Measurements from ENCODE around the gene CCDC192.

The CCDC192 gene

GRCh38 chr5:127961763-127962145 lies 258.6 kb downstream of the CCDC192 start:
- DNase-seq: no peak

GRCh38 chr5:127962491-127962890 lies 259.3 kb downstream of the CCDC192 start:
- DNase-seq: no peak

DNA sequence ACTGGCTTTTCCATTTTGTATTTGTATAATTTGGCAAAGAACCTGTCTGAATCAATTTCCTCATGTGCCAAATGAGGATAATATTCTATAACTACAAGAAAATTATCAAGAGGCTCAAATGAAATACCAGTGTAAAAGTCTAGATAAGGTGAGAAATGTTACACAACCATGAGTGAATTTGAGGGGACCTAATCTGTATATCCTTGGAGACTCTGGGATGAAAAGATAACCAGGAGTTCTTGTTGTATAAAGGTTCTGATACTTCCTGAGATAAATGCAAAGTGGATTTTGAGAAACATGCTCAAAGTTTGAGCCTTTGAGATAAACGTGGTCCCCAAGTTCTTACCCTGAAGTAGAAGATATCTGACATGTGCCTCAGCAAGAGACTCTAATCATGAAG lies 260.0 kb downstream of the CCDC192 start:
- DNase-seq: no peak

DNA sequence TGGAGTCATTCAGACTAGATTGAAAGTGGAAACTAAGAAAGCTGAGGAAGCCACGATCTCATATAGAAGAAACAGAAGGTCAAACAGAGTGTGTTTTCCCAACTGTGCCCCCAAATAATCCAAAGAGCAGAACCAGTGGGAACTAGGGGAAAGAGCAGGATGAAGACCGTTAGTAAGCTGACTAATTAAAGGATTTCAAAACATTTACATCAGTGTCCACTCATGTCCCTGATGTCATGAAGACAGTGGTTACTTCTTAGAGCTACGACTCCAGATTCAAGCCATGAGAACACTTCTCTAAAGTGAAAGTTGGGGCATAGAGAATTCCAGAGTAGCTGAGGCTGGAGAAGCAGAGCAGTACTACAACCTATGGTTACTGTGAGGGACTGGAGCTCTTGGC lies 260.7 kb downstream of the CCDC192 start:
- no peak for DNase-seq

GRCh38 chr5:127967323-127967982 lies 264.3 kb downstream of the CCDC192 start:
- DNase-seq: no peak

DNA sequence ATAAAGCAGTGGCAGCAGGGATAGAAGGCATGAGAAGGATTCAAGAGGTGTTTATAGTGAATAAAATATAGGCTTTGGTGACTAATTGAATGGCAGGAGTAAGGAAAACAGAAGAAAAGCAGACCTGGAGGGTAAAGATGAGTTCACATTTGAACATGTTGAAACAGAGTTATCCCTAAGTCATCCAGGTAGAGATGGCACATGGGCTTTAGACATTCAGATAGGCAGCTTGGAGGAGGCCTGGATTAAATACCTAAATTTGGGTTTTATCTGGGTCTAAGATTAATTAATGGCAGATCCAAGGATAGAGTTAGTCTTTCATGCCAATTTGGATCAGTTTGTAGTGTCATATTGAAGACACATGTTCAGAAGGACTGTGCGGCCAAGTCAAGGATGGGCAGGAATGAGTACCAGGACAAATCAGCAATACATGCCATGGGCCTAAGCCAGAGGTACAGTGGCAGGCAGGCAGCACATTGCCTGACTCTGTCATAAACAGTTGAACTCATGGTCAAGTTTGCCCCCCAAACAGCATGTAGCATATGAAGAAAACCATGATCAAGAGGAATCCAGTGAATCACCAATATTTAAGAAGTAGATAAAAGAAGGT lies 264.9 kb downstream of the CCDC192 start:
- DNase-seq: no peak

DNA sequence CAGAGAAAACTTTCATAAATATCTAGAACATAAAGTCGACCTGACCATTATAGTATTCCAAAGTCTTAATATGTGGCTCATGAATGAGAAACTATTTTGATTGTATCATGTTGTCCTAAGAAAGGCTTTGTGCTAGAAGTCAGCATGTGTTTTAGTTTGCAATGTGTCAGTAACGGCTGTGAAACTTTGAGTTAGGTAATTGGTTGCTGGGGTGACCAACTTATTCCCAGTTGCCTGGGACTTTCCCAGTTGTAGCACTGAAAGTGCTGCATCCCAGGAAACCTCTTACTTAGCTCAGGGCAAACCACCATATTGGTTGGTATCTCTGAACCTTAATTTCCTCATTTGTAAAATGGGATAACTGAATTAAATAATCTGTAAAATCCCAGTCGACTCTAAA lies 265.8 kb downstream of the CCDC192 start:
- DNase-seq: no peak

- DNase-seq: no peak
These were observed 266.5 kb downstream of the CCDC192 start for GRCh38 chr5:127969651-127970050.

DNA sequence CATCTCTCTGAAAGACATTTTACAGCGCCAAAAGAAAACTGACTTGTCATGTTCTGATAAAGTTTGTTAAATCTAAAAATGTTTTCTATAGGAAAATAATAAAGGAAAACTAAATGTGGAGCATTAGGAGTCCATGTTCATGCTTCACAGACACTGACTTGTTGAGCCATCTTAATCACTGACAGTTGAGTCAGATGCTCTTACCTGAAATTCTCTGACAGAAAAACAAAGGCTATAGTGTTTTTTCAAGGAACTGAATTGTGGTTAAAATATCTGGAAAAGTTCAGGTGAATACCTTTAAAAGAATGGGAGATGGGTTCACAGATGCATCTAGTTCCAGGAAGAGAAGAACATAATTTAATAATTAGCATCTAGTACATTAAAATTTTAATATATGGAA lies 266.9 kb downstream of the CCDC192 start:
- DNase-seq: no peak

- no peak for DNase-seq
These were observed 267.7 kb downstream of the CCDC192 start for GRCh38 chr5:127970854-127971425.

DNA sequence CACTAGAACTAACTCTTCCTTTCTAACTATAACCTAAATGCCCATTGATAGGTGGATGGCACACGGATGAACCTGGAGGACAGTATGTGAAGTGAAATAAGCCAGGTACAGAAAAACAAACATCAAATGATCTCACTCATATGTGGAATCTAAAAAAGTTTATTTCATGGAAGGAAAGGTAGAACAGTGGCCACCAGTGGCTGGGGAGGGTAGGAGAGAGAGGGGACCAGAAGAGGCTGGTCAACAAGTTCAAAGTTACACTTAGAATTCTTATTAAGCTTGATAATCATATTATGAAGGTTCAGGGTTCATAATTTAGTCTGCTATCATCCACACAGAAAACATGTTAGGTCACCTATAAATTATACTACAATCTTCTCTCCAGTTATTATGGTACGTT lies 272.8 kb downstream of the CCDC192 start:
- no peak for DNase-seq

GRCh38 chr5:127976525-127976924 lies 273.3 kb downstream of the CCDC192 start:
- no peak for DNase-seq

DNA sequence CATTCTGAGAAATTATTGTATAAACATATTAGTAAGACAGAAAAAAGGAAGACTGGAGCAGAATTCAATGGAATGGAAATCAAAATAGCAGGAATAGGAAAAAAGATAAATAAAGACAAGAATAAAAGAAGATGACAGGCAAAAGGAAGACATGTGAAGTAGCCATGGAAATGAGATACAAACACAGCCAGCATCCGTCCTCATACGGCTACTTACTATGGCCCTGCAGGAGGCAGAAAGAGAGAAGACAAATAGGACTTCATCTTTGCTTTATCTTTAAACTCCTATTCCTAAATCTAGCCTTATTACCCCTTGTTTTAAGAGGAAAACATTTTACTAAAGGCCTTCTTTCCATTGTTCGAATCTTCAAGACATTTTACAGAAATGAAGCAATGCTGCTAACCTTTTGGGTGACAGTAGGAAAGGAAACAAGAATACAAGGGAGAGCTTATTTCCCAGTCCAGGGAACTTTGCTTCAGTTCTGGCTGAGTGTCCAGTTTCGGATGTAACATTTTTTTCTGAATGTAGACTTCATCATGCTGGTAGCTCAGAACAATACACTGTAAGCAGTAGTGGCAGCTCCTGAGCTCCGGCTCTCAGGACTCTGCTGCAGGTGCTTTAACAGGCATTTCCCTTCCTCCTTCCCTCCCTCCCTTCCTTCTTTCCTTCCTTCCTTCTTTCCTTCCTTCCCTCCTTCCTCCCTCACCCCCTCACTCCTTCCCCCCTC lies 274.0 kb downstream of the CCDC192 start:
- DNase-seq: no peak

DNA sequence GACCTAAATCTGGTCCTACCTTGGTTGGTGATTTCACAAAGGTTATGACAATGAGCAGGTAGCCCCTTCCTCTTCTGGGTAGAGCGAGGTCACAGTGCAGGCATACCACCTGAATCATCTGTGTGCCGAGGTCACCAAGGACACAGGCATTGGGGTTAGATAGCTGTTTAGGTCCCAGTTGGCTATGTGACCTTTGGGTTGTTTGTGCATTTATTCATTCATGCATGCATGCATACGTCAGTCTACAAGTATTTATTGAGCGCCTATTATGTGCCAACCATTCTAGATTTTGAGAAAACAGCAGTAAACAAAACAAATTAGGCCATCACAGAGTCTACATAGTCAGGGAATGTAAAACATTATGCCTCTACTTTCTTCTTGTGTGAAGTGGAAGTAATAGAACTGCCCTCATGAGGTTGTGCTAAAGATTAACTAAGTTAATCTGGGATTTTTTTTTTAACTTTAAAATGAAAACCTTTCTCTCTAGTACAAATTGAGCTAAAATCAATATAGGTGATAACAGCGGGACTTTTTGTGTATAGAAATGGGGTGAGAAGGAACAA lies 275.6 kb downstream of the CCDC192 start:
- DNase-seq: no peak

DNA sequence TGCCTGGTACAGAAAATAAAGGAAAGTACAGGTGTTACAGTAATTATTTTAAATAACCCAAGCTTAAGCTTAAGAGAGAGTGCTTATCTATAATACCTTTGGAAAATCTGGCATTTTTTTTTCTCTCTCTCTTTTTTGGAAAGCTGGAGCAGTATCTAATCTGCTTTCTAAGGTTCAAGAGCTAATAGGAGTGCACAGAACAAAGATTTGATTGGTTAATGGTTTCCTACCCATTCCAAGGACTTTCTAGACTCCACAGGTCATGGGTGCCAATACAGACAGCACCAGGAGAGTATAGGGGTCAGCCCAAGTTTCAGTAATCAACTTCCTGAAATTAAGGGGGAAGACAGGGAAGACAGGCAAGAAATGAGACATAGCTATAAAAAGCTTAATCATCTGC lies 276.3 kb downstream of the CCDC192 start:
- DNase-seq: no peak

- DNase-seq: no peak
These were observed 277.7 kb downstream of the CCDC192 start for GRCh38 chr5:127980843-127981242.

DNA sequence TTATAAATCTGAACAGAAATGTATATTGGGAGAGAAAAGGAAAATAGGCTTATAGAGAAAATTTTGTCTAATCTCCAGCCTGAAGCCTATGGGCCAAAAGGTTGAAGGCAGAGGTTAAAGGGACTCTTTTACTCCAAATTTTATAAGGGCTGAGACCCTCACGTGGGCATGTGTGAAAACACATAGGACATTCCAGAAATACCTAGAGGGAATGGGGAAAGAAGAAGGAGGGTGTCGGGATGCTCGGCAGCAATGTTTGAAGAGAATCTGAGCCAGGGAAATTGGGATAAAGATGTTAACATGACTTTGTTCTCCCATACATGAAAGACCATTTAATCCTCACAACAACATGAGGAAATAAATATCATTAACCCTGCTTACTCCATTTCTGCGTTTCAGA lies 278.3 kb downstream of the CCDC192 start:
- no peak for DNase-seq

- DNase-seq: no peak
These were observed 282.7 kb downstream of the CCDC192 start for GRCh38 chr5:127985811-127986325.

DNA sequence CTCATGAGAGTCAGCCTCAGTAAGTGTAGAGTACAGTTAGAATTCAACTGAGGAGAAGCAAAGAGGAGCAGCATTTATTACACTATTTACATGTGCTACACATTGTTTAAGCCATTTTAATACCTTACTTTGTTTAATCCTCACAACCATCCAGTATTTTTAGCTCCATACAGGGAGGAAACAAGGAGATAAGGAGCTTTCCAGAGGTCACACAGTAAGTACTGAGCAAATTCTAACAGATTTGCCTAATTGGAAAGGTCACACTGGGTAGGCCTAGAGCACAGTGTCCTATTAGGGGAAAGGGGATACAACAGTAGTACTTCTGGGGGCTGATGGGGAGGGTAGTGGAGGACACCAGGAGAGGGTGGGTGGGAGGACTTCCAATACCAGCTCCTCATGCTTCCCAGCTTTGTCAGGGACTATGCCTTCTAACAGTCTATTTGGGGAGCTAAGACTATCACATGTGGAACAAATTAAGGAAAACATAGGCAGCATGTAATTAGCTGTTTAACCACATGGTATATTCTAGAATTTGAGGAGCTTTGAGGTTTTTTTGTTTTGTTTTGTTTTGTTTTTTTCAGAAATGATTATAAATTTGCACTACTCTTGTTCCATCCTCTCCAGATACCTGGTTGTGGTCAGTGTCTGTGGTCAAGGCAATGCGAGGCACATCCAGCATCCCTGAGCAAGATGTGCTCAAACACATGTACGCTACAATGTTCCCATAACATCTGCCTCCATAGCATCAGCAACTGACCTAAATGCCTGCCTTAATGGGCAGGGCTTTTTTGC lies 284.4 kb downstream of the CCDC192 start:
- no peak for DNase-seq

DNA sequence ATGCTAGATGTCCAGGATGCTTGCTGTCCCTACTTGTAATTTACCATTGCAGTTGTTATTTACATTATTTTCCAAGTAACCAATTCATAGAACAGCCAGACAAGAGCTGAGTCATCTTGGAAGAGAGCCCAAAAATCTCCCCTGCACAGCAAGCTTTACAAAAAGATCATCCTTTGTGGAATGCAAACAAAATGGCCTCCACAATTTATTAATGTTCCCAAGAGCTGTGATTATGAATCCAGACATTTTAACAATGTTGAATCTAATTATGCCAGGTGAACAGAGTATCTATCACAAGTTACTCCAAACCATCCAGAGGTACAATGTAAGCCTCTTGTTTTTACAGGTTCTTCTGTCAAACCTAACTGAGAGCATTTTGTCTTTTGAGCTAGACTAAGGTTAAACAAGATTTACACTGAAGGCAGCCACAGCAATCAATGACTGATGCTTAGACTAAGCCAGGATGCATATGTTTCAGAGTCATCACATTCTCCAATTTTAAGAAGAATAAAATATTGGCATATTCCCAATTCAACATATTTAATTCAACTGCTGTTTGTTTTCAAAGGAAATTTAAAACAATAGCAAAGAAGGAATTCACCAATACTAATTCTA lies 285.1 kb downstream of the CCDC192 start:
- DNase-seq: no peak
